Aorta (tissue), 5 donors: ENCODE measurements around the gene DLG3. TPM values are rescaled to one million over a fixed set of nuclear protein-coding genes. Genes with fewer than 3 reads are reported as not detected.

Experiments
- ATAC-seq: fragments of 200-7000 bp; cut with Tn5 transposase; one replicate; pipeline ENCODE4 v1.9.1; 2022; ENCODE audit warnings: moderate library complexity; ENCODE audit not compliant: low FRiP score
- DNase-seq, 2 donors: peaks; one replicate each; pipeline ENCODE4 v3.0.0-alpha.2; 2020
- H3K27ac ChIP-seq, 2 donors: one replicate each; pipeline ENCODE4 v1.5.1; 2013; ENCODE audit warnings: low read length in 2 of 2, mild to moderate bottlenecking in 2 of 2, moderate library complexity in 2 of 2, control low read depth in 1 of 2, inconsistent platforms in 1 of 2, low read depth in 1 of 2
- H3K27me3 ChIP-seq, 2 donors: one replicate each; pipeline ENCODE4 v1.6.1; 2013; ENCODE audit warnings: control low read depth in 1 of 2, low read length in 1 of 2, mild to moderate bottlenecking in 1 of 2, moderate library complexity in 1 of 2; ENCODE audit not compliant: insufficient read depth in 2 of 2, control insufficient read depth in 1 of 2
- H3K36me3 ChIP-seq, 2 donors: one replicate each; pipeline ENCODE4 v1.6.1; 2013; ENCODE audit warnings: control low read depth in 1 of 2, low read length in 1 of 2, mild to moderate bottlenecking in 1 of 2; ENCODE audit not compliant: insufficient read depth in 2 of 2, control insufficient read depth in 1 of 2
- H3K4me1 ChIP-seq, 2 donors: one replicate each; pipeline ENCODE4 v1.6.1; 2013; ENCODE audit warnings: low read length in 2 of 2, control low read depth in 1 of 2, mild to moderate bottlenecking in 1 of 2, moderate library complexity in 1 of 2; ENCODE audit not compliant: insufficient read depth in 2 of 2, control insufficient read depth in 1 of 2
- H3K4me3 ChIP-seq, 2 donors: one replicate each; pipeline ENCODE4 v1.5.1; 2013; ENCODE audit warnings: low read length in 2 of 2, control low read depth in 1 of 2, mild to moderate bottlenecking in 1 of 2
- H3K9me3 ChIP-seq: one replicate; pipeline ENCODE4 v1.6.1; 2013; ENCODE audit warnings: mild to moderate bottlenecking, low read length; ENCODE audit not compliant: control insufficient read depth
- WGBS, 2 donors: extraction: QIAGEN DNeasy Blood & Tissue Kit; methylation state at CpG; one replicate each; pipeline ENCODE4 v1.1.7; 2013; 5-methylcytosine and 5-hydroxymethylcytosine counted together
- intact Hi-C, 2 donors: fragments of 100-400 bp; cut with DNase I; formaldehyde crosslinking; loops; one replicate each; pipeline versions ENCODE4 v1.14.2 to v1.15.0; 2022
- polyA plus RNA-seq, 2 donors: library from polyadenylated mRNA; stranded (reverse); fragments of 200-250 nt; gene quantifications; one replicate each; pipeline ENCODE4 v1.2.3, GENCODE V29; 2013
- total RNA-seq, 2 donors: library from RNA; stranded (reverse); fragmentation: NEBNext Ultra II Directional; extraction: Animal tissue kit (Norgen Biotek cat#: 25700); gene quantifications; one replicate each; pipeline ENCODE4 v1.2.1, GENCODE V29; 2021
- donor health status: healthy with polysubstance abuse.
- donor health status: Bipolar disorder and iron deficiency.
- donor health status: DM: no; HTN: no; CAD: no.
- donor health status: DM: no; HTN: no; CAD: no.
- donor health status: DM: yes; HTN: yes; CAD: no.

Gene DLG3
- total and polyA plus RNA-seq, 4 donors, result 16.1 to 22.8 (median 19.8) TPM

DNA sequence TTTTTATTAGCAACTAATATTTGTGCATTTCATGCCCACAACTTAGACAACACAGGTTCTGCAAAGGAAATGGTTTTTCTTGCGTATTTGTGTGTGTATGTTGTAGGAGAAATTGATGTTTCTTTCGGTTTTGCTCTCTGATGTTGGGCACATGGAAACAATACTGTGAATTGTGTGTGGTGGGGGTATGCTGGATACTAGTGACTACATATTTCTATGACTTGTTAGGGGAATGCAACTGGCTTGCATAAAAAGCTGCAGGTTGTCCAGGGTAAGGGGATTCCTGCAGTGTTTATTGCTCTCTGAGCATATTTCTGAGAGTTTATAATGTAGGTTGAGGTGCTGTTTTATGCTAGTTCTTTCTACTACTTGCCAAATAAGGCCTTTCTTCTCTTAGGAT is 11.6 kb downstream of the DLG3 start:
- 41 to 52% methylated on average over 2 of the region's 2 CpGs for WGBS, 2 donors
- intact Hi-C loops, result no loop called here
- H3K9me3 ChIP-seq, result no peaks in the 10 kb centered on the region

DNA sequence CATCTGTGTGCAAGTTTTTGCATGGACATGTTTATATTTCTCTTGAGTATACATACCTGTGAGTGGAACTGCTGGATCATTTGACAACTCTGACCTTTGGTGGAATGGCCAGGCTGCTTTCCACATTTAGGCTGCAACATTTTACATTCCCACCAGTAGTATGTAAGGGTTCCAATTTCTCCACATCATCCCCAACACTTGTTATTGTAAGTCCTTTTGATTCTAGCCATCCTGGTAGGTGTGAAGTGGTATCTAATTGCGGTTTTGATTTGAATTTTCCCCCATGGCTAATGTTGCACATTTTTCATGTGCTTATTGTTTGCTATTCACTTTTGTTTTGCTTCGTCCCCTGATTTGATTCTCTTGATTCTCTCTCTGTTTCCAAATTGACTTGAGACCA is 16.4 kb downstream of the DLG3 start:
- no peak for ATAC-seq
- DNase-seq, result no peak
- intact Hi-C loops, result no loop called here
- Histone ChIP-seq H3K27ac (no peak overlapping the region), H3K9me3 (no peaks in the 10 kb centered on the region), H3K27me3 (no peaks in the 10 kb centered on the region), H3K36me3 (no peaks in the 10 kb centered on the region), H3K4me3 (no peak overlapping the region), H3K4me1 (no peaks in the 10 kb centered on the region)
- WGBS, 2 donors, result 77 to 98% methylated on average over 2 of the region's 2 CpGs

More for the DNA sequence above, 11.6 kb downstream of the DLG3 start:
- no peak for DNase-seq
- Histone ChIP-seq H3K27ac (no peak overlapping the region), H3K4me1 (no peaks in the 10 kb centered on the region), H3K4me3 (no peak overlapping the region), H3K27me3 (no peaks in the 10 kb centered on the region), H3K36me3 (no peaks in the 10 kb centered on the region)
- ATAC-seq, result no peak

DNA sequence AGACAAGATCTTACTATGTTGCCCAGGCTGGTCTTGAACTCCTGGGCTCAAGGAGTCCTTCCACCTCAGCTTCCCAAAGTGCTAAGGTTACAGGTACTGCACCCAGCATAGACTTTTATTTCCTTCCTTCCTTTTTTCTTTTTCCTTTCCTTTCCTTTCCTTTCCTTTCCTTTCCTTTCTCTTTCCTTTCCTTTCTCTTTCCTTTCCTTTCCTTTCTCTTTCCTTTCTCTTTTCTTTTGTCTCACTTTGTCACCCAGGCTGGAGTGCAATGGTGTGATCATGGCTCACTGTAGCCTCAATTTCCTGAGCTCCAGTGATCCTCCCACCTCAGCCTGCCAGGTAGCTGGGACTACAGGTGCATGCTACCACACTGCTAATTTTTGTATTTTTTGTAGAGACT is 19.4 kb downstream of the DLG3 start:
- H3K9me3 ChIP-seq, result no peaks in the 10 kb centered on the region
- no peak overlapping the region for H3K27ac ChIP-seq
- no peak overlapping the region for H3K4me3 ChIP-seq
- DNase-seq (no peak), ATAC-seq (no peak)
- intact Hi-C loops, result no loop called here
- H3K27me3 ChIP-seq, result no peaks in the 10 kb centered on the region
- H3K4me1 ChIP-seq, result no peaks in the 10 kb centered on the region
- H3K36me3 ChIP-seq, result no peaks in the 10 kb centered on the region

DNA sequence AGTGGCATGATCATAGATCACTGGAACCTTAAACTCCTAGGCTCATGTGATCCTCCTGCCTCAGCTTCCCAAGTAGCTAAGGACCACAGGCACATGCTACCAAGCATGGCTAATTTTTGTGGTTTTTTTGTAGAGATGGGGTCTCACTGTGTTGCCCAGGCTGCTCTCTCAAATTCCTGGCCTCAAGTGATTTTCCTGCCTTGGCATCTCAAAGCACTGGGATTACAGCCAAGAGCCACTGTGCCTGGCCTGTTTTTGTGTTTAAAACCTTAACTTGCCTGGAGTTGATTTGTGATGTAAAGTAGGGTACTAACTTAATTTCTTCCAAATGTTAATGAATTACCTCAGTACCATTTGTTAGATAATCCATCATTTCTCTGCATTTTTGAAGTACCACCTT is 22.3 kb downstream of the DLG3 start:
- no peaks in the 10 kb centered on the region for H3K9me3 ChIP-seq
- no peaks in the 10 kb centered on the region for H3K36me3 ChIP-seq
- H3K4me1 ChIP-seq, result no peaks in the 10 kb centered on the region
- H3K4me3 ChIP-seq, result no peak overlapping the region
- DNase-seq, result no peak
- intact Hi-C loops, result no loop called here
- no peak overlapping the region for H3K27ac ChIP-seq
- ATAC-seq, result no peak
- H3K27me3 ChIP-seq, result no peaks in the 10 kb centered on the region

DNA sequence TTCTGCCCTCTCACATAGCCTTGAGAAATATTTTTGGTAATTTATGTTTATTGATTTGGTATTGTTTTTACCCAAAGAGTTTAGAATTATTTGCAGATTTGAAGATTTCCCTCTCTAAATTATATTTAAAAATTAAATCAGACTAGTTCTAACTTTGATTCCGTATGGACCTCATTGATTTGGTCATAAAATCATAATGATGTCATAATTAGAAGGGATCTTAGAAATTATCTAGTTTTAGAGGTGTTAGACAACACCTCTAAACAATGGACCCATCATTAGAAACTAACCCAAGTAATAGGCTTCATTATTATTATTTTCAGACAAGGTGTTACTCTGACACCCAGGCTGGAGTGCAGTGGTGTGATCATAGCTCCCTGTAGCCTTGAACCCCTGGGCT is 24.1 kb downstream of the DLG3 start:
- WGBS, 2 donors, result 53 to 93% methylated on average over 1 of the region's 1 CpG
- ATAC-seq (no peak), DNase-seq (no peak)
- Histone ChIP-seq H3K27me3 (no peaks in the 10 kb centered on the region), H3K4me1 (no peaks in the 10 kb centered on the region), H3K27ac (no peak overlapping the region), H3K4me3 (no peak overlapping the region), H3K36me3 (no peaks in the 10 kb centered on the region), H3K9me3 (no peaks in the 10 kb centered on the region)
- intact Hi-C loops, result no loop called here

DNA sequence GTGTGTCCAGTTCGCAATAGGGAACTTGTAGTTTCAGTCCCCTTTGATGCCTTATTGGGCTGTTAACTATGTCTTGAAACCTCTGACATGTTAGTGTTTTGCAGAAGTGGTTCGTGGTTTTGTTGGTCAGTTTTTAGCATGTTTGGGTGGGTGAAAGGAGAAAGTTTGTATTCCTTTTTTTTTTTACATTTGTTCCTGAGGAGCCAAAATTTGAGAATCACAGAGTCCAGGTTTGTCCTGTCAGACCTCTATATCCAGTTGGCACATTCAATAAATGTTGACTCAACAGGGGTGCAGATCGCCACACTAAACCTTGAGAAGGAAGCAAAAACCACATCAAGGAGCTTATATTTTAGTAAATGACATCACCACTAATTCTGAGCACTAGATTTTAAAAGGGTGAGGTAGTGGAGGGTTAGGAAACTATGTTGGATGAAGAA is 26.2 kb downstream of the DLG3 start:
- Histone ChIP-seq H3K4me3 (no peak overlapping the region), H3K9me3 (no peaks in the 10 kb centered on the region), H3K27ac (no peak overlapping the region), H3K27me3 (no peaks in the 10 kb centered on the region), H3K36me3 (no peaks in the 10 kb centered on the region), H3K4me1 (no peaks in the 10 kb centered on the region)
- WGBS, 2 donors, result 30 to 44% methylated on average over 3 of the region's 3 CpGs
- ATAC-seq, result no peak
- intact Hi-C loops, result no loop called here
- DNase-seq, result no peak

DNA sequence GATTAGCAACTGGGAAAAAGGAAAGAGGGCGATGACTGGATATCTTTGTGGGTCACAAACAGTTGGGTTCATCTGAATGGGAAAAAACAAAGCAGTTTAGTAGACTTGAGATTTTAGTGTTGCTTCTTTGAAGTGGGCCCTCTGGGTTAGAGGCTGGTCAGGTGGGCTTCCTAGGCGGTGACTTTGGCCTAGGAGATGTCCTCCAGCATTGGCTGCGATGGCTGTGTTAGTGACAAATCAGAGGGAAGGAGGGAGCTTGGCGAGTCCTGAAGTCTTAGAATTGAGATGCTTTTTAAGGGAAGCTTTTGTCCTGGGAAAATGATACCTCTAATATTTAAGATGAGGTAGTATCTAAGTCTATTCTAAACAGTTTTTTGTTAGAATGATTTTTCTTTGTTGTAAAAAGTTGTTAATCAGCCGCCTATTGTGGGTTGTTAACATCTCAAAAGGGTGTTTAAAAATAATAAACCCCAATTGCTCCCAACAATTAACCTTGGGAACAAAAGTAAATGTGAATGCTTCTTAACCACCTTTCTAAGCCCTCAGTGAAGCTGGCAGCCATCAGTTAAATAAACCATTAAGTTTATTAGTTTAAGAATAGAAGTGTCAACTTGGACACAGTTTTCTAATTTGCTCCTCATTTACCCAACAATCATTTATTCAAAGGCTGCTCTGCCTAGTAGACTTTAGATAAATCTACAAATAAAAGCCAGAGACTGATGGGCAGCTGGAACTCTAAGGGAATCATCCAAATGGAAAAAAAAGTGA is 31.7 kb downstream of the DLG3 start:
- ATAC-seq (no peak), DNase-seq (no peak)
- H3K4me1 ChIP-seq, result peaks cover 0 to 6% of the 10 kb centered on the region in 2 donors
- no peak overlapping the region for H3K27ac ChIP-seq
- intact Hi-C loops, result no loop called here
- no peaks in the 10 kb centered on the region for H3K27me3 ChIP-seq
- no peak overlapping the region for H3K4me3 ChIP-seq
- 63 to 90% methylated on average over 5 of the region's 5 CpGs for WGBS, 2 donors
- H3K36me3 ChIP-seq, result no peaks in the 10 kb centered on the region
- H3K9me3 ChIP-seq, result no peaks in the 10 kb centered on the region

DNA sequence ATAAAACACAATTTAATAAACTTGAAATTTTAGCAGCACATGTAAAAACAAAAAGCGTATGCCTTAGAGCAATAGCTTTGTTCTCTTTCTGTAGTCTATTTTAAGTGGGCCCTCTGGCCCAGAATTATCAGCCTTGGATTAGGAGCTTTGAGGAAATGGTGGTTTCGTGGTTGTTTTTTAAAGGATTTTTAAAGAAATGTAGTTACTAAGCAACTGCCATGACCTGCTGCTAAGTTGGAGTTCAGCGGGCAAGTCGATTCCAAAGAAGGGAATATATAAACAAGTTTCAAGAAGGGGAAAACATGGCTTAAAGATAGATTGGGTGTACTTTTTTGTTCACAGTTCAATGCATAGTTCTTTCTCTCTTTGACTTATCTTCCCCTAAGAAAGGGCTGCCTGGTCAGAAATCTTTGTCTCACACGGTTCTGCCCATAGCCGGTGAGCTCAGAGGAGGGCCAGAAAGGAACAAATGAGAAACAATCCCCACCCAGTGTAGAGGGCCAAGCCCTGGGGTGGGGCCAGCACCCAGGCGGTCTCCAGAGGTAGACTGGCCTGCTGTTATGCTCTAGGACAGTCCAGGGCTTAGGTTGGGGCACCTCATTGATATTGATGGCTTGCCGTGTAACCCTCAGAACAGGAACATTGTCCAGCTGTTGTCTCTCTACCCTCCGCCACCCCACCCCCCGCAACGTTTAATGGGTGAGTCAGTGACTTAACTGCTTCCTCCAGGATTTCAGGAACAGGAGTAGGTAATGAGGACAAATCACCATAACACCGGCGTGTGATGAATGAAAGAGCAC is 32.5 kb downstream of the DLG3 start:
- DNase-seq (peak in 1 of 2 donors; percentile 51), ATAC-seq (peak; percentile 60)
- H3K4me3 ChIP-seq, result no peak overlapping the region
- peak overlapping the region in 1 of 2 donors; percentile 20 for H3K27ac ChIP-seq
- WGBS, 2 donors, result 3 to 27% methylated on average over 13 of the region's 13 CpGs
- H3K9me3 ChIP-seq, result no peaks in the 10 kb centered on the region
- no peaks in the 10 kb centered on the region for H3K27me3 ChIP-seq
- intact Hi-C loops, result no loop called here
- H3K4me1 ChIP-seq, result peaks cover 0 to 6% of the 10 kb centered on the region in 2 donors
- H3K36me3 ChIP-seq, result no peaks in the 10 kb centered on the region

DNA sequence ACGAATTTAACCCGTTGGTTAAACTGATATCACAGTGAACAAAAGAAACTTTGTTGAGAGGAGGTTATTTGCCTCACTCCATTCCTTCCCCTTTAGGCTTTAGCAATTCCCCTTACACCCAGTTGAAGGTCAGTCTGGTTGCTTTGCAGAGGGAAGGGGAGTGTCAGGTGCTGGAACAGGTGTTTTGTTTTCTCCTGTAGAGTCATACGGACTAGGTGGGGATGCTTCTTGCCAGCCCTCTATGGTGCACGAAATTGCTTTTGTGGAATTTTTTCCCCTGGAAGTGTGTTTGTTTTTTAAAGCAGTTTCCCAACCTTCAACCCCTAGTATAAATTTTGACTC is 33.1 kb downstream of the DLG3 start:
- H3K27me3 ChIP-seq, result no peaks in the 10 kb centered on the region
- DNase-seq, result no peak
- no peak for ATAC-seq
- H3K4me1 ChIP-seq, result peaks cover 0 to 6% of the 10 kb centered on the region in 2 donors
- H3K36me3 ChIP-seq, result no peaks in the 10 kb centered on the region
- no peak overlapping the region for H3K4me3 ChIP-seq
- no peaks in the 10 kb centered on the region for H3K9me3 ChIP-seq
- peak overlapping the region in 1 of 2 donors; percentile 20 for H3K27ac ChIP-seq
- intact Hi-C loops, result no loop called here
- WGBS, 2 donors, result 10 to 27% methylated on average over 4 of the region's 4 CpGs
